ENCODE measurements around the gene KCTD3.

Gene KCTD3

GRCh38 chr1:215661033-215661432 is 93.9 kb downstream of the KCTD3 start:
- no peak for DNase-seq

- DNase-seq, result no peak
These were observed 98.1 kb downstream of the KCTD3 start for GRCh38 chr1:215665215-215665614.

GRCh38 chr1:215667761-215668160 is 100.7 kb downstream of the KCTD3 start:
- DNase-seq, result no peak

GRCh38 chr1:215669806-215670491 is 102.8 kb downstream of the KCTD3 start:
- no peak for DNase-seq
